Retinal pigment epithelial cell (primary cell): Measurements from ENCODE around the gene SWT1.
"Not testable (repeated sequence)": the region's sequence is repeated elsewhere in the genome, so short reads cannot be mapped to it uniquely, and the experiment has no call there.

Experiments
- DNase-seq: peaks from one replicate; pipeline ENCODE4 v3.0.0-alpha.2; 2010; ENCODE audit warnings: low read depth
- H3K4me3 ChIP-seq: 2 replicates; pipeline ENCODE4 v1.5.1; 2011; ENCODE audit warnings: mild to moderate bottlenecking, low read length, control low read depth, moderate library complexity
- TF ChIP-seq, protein P1 (sequence below): conservative IDR thresholded peaks from 2 replicates; pipeline ENCODE4 v1.5.1; 2011; ENCODE audit warnings: low read depth, low read length, control low read depth, inconsistent platforms

Gene SWT1

GRCh38 chr1:185315445-185316071 is 158.6 kb downstream of the SWT1 start:
- peak overlapping the region; percentile 99 for H3K4me3 ChIP-seq
- TF ChIP-seq, protein P1, sequence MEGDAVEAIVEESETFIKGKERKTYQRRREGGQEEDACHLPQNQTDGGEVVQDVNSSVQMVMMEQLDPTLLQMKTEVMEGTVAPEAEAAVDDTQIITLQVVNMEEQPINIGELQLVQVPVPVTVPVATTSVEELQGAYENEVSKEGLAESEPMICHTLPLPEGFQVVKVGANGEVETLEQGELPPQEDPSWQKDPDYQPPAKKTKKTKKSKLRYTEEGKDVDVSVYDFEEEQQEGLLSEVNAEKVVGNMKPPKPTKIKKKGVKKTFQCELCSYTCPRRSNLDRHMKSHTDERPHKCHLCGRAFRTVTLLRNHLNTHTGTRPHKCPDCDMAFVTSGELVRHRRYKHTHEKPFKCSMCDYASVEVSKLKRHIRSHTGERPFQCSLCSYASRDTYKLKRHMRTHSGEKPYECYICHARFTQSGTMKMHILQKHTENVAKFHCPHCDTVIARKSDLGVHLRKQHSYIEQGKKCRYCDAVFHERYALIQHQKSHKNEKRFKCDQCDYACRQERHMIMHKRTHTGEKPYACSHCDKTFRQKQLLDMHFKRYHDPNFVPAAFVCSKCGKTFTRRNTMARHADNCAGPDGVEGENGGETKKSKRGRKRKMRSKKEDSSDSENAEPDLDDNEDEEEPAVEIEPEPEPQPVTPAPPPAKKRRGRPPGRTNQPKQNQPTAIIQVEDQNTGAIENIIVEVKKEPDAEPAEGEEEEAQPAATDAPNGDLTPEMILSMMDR: no peak

DNA sequence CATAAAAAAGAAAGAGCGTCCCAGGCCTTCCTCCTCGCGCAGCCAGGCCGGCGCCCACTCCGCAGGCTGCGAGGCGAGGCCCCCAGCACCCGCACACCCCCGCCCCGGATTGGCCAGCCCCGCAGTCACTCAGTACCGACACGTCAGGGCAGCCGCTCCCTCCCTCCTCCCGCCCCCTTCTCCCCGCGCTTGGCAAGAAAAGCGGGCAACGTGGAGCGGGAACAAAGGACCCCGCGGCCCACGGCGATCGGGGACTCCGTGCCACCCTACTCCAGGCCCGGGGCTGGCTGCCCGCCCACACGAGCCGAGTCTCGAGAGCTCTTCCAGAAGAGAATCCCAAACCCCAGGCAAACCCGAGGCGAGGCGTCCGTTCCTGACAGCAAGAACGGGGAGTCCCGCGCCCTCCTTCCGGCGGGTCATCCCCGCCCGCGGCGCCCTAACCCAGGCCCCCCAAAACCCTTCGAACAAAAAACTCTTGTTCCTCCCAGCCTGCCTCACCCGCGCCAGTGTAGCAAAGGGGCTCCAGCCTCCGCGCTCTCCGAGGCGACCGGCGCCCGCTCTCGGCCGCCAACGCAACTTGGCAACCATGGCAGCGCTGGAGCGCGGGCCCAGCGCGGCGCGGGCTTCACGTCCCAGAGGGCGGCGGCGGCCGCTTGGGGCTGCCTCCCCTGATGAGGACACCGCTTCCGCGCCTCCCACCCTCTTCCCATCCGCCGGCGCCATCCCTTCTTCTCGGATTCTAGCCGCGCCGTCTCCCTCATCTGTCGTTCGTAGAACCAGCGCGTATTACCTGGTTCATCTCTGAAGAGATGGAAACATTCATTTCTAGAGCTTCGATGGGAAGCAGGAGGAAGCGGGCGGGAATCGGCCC is 159.4 kb downstream of the SWT1 start:
- DNase-seq: peak; percentile 68
- peak overlapping the region; percentile 99 for H3K4me3 ChIP-seq
- TF ChIP-seq, protein P1: peak; percentile 22

More at GRCh38 chr1:185315445-185316071, 158.6 kb downstream of the SWT1 start:
- no peak for DNase-seq

- TF ChIP-seq, protein P1: peak; percentile 30
- peak within 1 kb of the TSS; percentile 99 for H3K4me3 ChIP-seq
- DNase-seq: peak; percentile 76
Measured at GRCh38 chr1:185317034-185317885, 160.3 kb downstream of the SWT1 start, which contains the start of gene IVNS1ABP. IVNS1ABP (minus strand) TSS chr1:185317243; CDS start chr1:185309493, 7,750 bp downstream.

GRCh38 chr1:185317886-185318310 is 160.9 kb downstream of the SWT1 start:
- TF ChIP-seq, protein P1: no peak
- no peak for DNase-seq
- peak overlapping the region; percentile 54 for H3K4me3 ChIP-seq

GRCh38 chr1:185318431-185319138 is 161.6 kb downstream of the SWT1 start:
- no peak for DNase-seq
- TF ChIP-seq, protein P1: no peak
- H3K4me3 ChIP-seq: no peak overlapping the region

DNA sequence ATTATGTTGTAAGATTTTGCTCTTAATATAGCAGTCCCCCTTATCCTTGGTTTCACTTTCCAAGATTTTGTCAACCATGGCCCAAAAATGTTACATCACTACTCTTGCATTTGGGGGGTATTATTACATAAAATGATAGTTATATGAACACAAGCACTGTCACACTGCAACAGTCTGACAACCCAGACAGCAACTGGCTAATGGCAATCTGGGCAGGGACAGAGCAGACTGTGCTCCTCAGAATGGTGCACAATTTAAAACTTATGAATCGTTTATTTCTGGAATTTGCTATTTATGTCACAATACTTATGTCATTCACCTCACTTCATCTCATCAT is 162.1 kb downstream of the SWT1 start:
- no peak for DNase-seq
- no peak overlapping the region for H3K4me3 ChIP-seq
- TF ChIP-seq, protein P1: no peak

GRCh38 chr1:185321104-185321503 is 164.1 kb downstream of the SWT1 start:
- DNase-seq, H3K4me3 ChIP-seq: not testable (repeated sequence)

- DNase-seq, H3K4me3 ChIP-seq: not testable (repeated sequence)
Measured at GRCh38 chr1:185321653-185322221, 164.8 kb downstream of the SWT1 start.
